ENCODE data around the gene CREB3L2.
A peak's percentile ranks its signal among the peaks of the same experiment; 100 is the strongest.
"Not testable (repeated sequence)": the region's sequence is repeated elsewhere in the genome, so short reads cannot be mapped to it uniquely, and the experiment has no call there.

Gene CREB3L2

DNA sequence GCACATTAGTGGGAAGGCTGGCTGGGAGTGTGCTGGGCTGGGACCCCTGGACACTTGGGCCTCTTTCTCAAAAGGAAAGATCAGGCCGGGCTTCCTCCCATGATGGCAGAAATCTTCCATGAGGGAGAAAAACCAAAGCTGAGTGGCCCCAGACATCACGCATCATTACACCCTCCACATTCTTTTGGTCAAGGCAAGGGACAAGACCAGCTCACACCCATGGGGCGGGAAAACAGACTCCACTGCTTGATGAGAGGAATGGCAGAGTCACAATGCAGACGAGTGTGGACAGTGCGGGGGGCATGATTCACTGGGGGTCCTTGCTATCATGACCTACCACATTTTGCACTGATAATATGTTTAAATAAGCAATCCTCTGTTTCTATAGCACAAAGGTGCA is 73.3 kb downstream of the CREB3L2 start:
- DNase-seq: no peak

GRCh38 chr7:137927386-137927785 is 74.5 kb downstream of the CREB3L2 start:
- no peak for DNase-seq

GRCh38 chr7:137926206-137926605 is 75.7 kb downstream of the CREB3L2 start:
- DNase-seq: not testable (repeated sequence)

DNA sequence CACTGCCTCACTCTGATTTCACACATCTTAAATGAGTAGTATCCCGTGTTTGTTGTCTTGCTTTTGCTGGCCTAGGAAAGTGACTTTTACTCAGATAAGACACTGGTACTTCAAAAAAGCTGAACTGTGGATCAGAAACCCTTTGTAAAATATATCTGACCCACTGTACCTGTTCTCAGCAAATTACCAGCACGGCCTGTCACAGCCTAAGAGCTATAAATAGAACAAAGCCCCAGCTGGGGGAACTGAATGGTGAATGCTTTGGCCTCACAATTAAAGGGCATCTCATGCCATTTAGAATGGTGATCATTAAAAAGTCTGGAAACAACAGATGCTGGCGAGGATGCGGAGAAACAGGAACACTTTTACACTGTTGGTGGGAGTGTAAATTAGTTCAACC is 76.1 kb downstream of the CREB3L2 start:
- DNase-seq: no peak

GRCh38 chr7:137925091-137925490 is 76.8 kb downstream of the CREB3L2 start:
- DNase-seq: no peak

DNA sequence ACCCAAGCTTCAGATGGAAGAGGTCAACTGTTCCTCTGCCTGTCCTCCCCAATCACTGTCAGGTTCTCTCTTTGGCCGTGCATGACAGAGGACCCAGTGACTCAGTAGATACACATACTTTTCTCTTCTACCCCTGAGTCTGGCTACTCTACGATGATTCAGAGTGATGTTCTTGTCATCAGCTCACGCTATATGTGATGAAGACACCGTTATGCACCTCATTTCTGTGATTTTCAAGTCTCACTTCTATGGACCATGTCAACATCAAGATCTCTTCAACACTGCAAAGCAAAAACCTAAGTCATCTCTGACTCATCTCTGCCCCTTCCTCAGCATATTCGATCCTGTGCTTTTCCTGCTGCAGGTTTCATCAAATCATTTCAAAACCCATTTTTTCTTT is 78.5 kb downstream of the CREB3L2 start:
- no peak for DNase-seq

DNA sequence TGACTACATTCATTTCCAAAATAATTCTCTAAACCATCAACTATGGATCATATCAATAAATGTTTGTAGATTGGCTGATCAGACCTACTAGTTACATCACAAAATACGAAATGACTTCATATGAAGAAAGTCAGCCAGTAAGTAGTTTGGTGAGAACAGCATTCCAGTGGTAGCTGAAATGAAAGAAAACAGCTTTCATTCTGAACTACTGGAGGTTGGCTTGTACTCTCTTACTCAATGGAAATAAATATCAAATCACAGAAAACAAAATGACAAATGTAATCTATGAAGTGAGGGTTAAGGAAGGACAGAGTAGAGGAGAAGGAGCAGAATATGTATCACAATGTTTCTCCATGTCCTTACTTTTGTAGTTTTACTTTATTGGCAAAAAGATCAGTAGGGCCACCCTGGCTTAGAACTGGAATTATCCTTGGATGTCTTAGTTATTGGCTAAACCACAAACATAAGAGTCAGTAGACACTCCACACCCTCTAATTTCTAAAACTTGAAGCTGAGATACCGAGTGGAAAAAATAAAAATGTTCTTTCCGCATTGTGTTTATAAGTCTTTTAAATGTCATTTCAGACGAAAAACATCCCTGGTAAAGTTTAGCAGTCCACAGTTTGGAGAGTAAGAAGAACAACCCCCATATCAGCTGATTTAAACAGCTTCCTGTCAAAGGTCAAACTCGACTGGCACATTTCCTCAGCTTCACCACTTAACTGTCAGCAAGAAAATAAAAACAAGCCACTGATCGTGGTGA is 81.1 kb downstream of the CREB3L2 start:
- no peak for DNase-seq

DNA sequence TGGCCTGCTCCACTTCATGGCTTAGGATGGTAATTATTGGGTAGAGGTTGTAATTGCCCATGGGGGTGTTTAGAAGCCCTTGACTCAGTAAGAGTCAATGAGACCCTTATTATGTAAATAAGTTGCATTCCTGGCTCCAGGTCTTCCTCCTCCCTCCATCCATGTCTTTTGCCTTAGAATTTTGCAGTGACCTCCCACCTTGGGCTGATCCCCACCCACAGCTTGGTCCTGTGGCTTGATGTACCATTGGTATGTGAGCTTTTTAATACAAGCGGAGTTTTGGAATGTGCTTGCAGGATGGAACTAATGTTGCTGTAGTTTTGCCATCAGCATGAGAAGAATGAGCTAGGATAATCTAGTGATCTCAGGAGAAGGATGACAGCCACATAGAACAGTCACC is 81.9 kb downstream of the CREB3L2 start:
- no peak for DNase-seq

DNA sequence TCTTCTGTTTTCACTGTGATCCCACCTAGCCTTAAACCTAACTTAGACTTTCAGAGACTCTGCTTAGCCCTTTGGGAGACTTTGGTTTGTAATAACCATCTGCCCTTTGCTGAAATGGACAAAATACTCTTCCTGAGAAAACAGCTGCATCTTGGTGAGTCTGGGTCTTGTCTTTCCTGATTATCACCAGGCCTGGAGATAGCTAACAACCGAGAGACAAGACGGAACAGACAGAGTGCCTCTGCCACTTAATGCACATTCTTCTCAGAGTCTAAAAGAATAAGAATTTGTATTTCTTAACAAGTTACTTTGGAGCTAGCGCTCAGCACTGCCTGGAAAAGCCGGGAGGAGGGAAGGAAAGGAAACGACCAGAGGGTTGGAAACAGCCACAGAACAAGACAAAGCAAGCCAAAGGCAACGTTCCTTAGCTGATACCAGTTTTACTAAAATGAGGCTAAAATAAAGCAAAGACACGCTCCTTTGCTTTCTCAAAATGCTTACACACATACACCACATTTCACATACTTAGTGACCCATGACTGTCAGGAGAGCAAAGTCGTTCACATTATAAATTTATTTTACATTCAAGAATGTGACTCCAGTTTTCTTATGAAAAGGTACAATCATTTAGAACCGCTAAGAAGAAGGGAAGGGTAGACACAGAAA is 84.8 kb downstream of the CREB3L2 start:
- DNase-seq: no peak

DNA sequence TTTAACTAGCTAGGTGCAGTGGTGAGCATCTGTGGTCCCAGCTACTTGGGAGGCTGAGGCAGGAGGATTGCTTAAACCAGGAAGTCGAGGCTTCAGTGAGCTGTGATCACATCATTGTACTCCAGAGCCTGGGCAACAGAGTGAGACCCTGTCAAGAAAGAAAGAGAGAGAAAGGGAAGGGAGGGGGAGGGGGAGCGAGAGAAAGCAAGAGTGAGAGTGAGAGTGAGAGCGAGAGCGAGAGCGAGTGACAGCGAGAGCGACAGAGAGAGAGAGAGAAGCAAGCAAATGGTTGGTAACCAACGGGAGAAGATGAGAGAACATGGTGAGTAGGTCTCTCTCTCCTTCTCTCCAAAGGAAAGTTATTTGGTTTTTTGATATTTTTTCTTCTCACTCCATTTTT is 85.3 kb downstream of the CREB3L2 start:
- no peak for DNase-seq

DNA sequence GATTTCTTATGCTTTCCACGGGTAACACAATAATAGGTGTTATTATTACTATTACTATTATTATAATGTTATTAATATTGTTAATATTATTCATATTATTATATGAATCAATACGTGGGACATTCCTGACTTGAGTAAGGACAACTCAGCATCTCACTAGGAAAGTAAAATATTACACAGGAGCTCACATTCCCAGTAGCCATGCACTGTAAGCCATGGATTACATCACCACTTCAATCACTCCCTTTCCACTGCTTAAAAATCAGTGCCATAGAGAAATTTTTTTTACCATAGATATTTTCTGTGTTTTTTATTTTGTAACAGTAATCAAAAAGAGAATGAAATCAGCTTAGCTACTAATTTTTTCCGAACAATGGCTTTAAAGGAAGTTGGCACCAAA is 86.6 kb downstream of the CREB3L2 start:
- DNase-seq: no peak

GRCh38 chr7:137913985-137914384 is 87.9 kb downstream of the CREB3L2 start:
- no peak for DNase-seq

DNA sequence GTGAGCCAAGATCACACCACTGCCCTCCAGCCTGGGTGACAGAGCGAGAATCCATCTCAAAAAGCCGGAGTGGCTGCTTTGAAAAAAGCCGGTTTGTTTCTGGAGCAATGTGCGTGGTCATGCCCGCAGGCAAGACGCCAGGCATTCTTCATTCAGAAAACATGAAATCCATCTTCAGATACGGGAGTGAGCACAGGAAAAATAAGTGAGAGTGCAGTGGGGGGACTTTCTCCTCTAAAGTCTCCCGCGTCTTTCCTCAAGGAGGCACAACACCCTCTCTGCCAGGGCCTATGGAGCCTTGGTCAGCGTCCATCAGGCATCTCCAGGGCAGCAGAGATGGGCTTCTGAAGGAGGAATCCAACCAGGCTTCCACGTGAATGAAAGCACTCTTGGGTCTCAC is 92.8 kb downstream of the CREB3L2 start:
- DNase-seq: no peak

GRCh38 chr7:137908106-137908505 is 93.8 kb downstream of the CREB3L2 start:
- DNase-seq: no peak

- DNase-seq: not testable (repeated sequence)
These were observed 95.2 kb downstream of the CREB3L2 start for GRCh38 chr7:137906636-137907035.

DNA sequence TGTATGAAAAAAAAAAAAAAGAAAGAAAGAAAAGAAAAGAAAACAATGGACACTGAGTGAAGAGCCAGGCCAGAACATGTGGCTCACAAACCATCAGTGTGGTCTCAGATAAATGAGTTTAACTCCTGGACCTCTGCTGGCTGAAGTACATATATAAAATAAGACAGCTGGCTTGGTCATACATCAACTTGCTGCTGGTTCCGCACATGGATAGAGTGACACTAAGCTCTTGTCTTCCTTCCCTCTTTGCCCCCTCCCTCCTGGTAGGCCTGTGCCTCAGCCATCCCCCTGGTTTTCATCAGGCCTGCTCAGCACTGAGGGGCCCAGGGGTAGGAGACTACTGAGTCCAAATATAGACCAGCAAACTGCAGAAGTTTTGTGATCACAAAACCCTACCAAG is 97.1 kb downstream of the CREB3L2 start:
- peak; percentile 46 for DNase-seq

DNA sequence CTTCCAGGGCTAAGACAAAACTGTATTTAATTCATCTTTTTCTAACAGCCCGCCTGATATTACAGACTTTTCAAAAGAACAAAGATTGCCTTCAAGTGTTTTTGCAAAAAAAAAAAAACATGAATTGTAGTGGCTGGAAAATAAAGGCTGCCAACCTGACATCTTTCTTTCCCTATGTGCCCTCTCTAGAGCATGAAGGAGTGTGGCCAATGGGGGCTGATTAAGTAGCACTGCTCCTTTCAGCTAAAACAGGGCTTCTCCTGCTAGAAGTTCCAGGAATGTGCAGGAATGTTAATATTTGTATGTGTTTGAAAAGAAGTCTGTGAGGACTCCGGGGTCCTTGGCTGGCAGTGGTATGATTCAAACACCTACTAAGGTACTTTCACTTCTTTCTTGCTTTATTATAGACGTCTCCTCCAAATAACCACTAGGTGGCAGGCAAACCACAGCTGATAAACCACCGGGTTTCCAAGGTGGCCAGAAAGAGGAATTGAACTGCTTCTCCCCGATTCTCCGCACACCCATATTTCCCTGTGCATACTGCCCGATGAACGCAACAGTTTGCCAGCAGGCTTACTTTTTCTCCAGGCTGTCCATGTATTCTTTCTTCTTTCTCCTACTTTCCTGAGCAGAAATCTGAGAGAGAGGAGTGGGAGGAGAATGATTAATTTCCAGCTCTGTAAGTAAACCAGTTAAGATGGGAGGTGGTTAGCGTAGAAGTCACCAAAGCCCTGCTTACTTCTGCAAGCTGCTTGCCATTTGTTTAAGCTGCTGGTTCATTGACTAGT is 98.3 kb downstream of the CREB3L2 start:
- DNase-seq: peak; percentile 69

DNA sequence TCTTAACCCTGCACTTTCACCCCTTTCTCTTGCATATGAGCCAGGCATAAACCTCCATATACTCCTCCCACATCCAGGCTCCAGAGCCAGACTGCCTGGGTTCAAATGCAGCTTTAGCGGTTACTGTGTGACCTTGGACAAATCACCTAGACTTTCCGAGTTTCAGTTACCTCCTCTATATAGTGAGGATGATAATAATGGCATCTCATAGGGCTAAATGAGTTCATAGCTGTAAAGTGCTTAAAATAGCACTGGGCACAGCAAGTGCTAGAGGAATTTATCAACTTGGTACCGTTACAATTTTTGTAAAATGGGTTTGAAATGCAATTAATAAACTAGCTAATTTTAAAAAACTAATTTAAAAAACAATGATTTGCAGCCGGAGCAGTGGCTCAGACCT is 101.7 kb downstream of the CREB3L2 start:
- no peak for DNase-seq

DNA sequence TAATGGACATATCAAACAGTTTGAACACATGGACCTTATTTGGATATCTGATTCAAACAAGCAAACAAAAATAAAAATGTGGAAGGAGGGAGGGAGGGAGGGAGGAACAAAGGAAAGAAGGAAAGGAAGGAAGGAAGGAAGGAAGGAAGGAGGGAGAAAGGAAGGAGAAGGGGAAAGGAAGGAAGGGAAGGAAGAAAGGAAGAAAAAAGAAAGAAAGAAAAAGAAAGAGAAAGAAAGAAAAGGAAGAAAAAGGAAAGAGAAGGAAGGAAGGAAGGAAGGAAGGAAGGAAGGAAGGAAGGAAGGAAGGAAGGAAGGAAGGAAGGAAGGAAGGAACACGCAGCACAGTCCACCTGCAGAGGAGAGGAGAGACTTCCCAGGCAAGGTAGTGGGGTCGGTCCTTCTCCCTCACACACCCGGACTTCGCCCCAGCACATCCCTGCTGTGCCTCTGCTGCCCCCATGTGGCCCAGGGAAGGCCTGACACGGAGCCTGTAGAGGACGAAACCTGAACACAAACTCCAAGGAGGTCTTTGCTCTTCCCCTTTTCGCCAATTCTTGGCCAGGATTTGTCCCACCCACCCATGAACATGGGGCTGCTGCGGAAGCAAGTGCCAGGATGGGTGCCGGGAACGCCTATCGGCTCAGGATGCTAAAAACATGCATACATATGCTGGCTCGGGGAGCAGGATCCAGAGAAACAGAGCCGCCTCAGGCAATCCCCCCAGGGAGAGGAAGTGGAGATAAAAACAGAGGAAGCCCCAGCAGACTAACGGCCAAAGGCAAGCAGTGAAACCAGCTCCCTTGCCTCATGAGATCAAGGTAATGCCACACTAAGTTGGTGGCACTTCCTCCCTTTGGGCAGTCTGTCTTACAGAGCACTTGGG is 102.8 kb downstream of the CREB3L2 start:
- DNase-seq: peak; percentile 85

- DNase-seq: no peak
These were observed 106.3 kb downstream of the CREB3L2 start for GRCh38 chr7:137895301-137896221.

GRCh38 chr7:137893143-137893742 is 108.6 kb downstream of the CREB3L2 start:
- no peak for DNase-seq
